DOHH2 (cell line): ENCODE measurements around the gene TNRC6B.
A peak's percentile ranks its signal among the peaks of the same experiment; 100 is the strongest.

Source experiments
- H3F3A ChIP-seq: fragments of 200-600 bp; sonication (generic), shearing (Covaris generic); 2 replicates; pipeline ENCODE4 v1.6.0; 2016; ENCODE audit warnings: antibody characterized with exemption, mild to moderate bottlenecking; ENCODE audit not compliant: control insufficient read depth, insufficient read depth
- H3K27ac ChIP-seq: fragments of 200-600 bp; sonication (generic); 2 replicates; pipeline ENCODE4 v1.5.1; 2014; ENCODE audit warnings: low read depth, mild to moderate bottlenecking, low read length, moderate library complexity
- H3K27me3 ChIP-seq: fragments of 200-600 bp; sonication (generic); 2 replicates; pipeline ENCODE4 v1.6.1; 2014; ENCODE audit warnings: mild to moderate bottlenecking, low read length, mixed read lengths; ENCODE audit not compliant: control insufficient read depth
- H3K36me3 ChIP-seq: fragments of 200-600 bp; sonication (generic); 2 replicates; pipeline ENCODE4 v1.6.1; 2014; ENCODE audit warnings: mild to moderate bottlenecking, low read length, moderate library complexity, mixed read lengths; ENCODE audit not compliant: control insufficient read depth
- H3K4me1 ChIP-seq: fragments of 200-600 bp; sonication (generic); 2 replicates; pipeline ENCODE4 v1.6.1; 2014; ENCODE audit warnings: mild to moderate bottlenecking, low read length, mixed read lengths; ENCODE audit not compliant: control insufficient read depth
- H3K4me2 ChIP-seq: fragments of 200-600 bp; sonication (generic); 2 replicates; pipeline ENCODE4 v1.6.0; 2014; ENCODE audit warnings: mild to moderate bottlenecking, low read length, moderate library complexity
- H3K4me3 ChIP-seq: fragments of 200-600 bp; sonication (generic); 2 replicates; pipeline ENCODE4 v1.5.1; 2014; ENCODE audit warnings: mild to moderate bottlenecking, low read length, mixed read lengths
- H3K79me2 ChIP-seq: fragments of 200-600 bp; sonication (generic); 2 replicates; pipeline ENCODE4 v1.6.1; 2014; ENCODE audit warnings: mild to moderate bottlenecking, low read length, mixed read lengths; ENCODE audit not compliant: control insufficient read depth
- H3K9me2 ChIP-seq: fragments of 200-600 bp; sonication (generic); replicated peaks from 2 replicates; pipeline ENCODE4 v1.6.1; 2014; ENCODE audit warnings: mild to moderate bottlenecking, low read length, mixed read lengths; ENCODE audit not compliant: control insufficient read depth
- H3K9me3 ChIP-seq: fragments of 200-600 bp; sonication (generic); 2 replicates; pipeline ENCODE4 v1.6.1; 2014; ENCODE audit warnings: antibody characterized with exemption, low read length, mixed read lengths; ENCODE audit not compliant: control insufficient read depth, insufficient read depth
- H4K20me1 ChIP-seq: fragments of 200-600 bp; sonication (generic); 2 replicates; pipeline ENCODE4 v1.6.0; 2014; ENCODE audit warnings: low read depth, mild to moderate bottlenecking, antibody characterized with exemption, low read length, moderate library complexity; ENCODE audit not compliant: control insufficient read depth, insufficient read depth
- CTCF ChIP-seq: fragments of 200-600 bp; sonication (generic); IDR thresholded peaks from one replicate; pipeline ENCODE4 v1.5.1; 2014; ENCODE audit warnings: antibody characterized with exemption, mild to moderate bottlenecking, low read depth, low read length; ENCODE audit not compliant: poor library complexity, severe bottlenecking
- EZH2phosphoT487 ChIP-seq: fragments of 200-600 bp; sonication (generic); IDR thresholded peaks from 2 replicates; pipeline ENCODE4 v1.6.1; 2017; ENCODE audit warnings: borderline replicate concordance, mild to moderate bottlenecking, antibody characterized with exemption, low read length, moderate library complexity, mixed read lengths

TNRC6B gene

GRCh38 chr22:40342521-40342920 is 164.8 kb downstream of the TNRC6B start:
- Histone ChIP-seq H3K4me1 (peaks cover 33% of the 10 kb centered on the region), H3K27ac (no peak overlapping the region), H3K4me3 (no peak overlapping the region), H3K4me2 (no peak overlapping the region), H3K36me3 (peaks cover 16% of the 10 kb centered on the region), H4K20me1 (no peaks in the 10 kb centered on the region), H3K79me2 (peaks cover 26% of the 10 kb centered on the region), H3F3A (peaks cover 27% of the 10 kb centered on the region), H3K9me2 (no peaks in the 10 kb centered on the region), H3K9me3 (no peaks in the 10 kb centered on the region), H3K27me3 (no peaks in the 10 kb centered on the region)
- TF ChIP-seq CTCF (no peak), EZH2phosphoT487 (no peak)

- Histone ChIP-seq H3K4me1 (peaks cover 46% of the 10 kb centered on the region), H3K36me3 (peaks cover 41% of the 10 kb centered on the region), H3K27me3 (no peaks in the 10 kb centered on the region), H3K4me3 (peak overlapping the region; percentile 96), H3F3A (peaks cover 30% of the 10 kb centered on the region), H3K79me2 (peaks cover 54% of the 10 kb centered on the region), H4K20me1 (no peaks in the 10 kb centered on the region; the same call in 1 of the 2 replicates), H3K4me2 (peak overlapping the region; percentile 88), H3K9me3 (no peaks in the 10 kb centered on the region), H3K9me2 (no peaks in the 10 kb centered on the region), H3K27ac (peak overlapping the region; percentile 96)
- TF ChIP-seq CTCF: no peak
- no peak for TF ChIP-seq EZH2phosphoT487
Measured at GRCh38 chr22:40345271-40345670, 167.5 kb downstream of the TNRC6B start.

- TF ChIP-seq CTCF (no peak), EZH2phosphoT487 (no peak)
- Histone ChIP-seq H3F3A (peaks cover 30% of the 10 kb centered on the region), H4K20me1 (no peaks in the 10 kb centered on the region; the same call in 1 of the 2 replicates), H3K4me2 (peak overlapping the region; percentile 88), H3K9me3 (no peaks in the 10 kb centered on the region), H3K27ac (peak overlapping the region; percentile 96), H3K4me3 (peak overlapping the region; percentile 96), H3K27me3 (no peaks in the 10 kb centered on the region), H3K4me1 (peaks cover 46% of the 10 kb centered on the region), H3K79me2 (peaks cover 59% of the 10 kb centered on the region), H3K36me3 (peaks cover 46% of the 10 kb centered on the region), H3K9me2 (no peaks in the 10 kb centered on the region)
Measured at GRCh38 chr22:40345815-40346184, 168.1 kb downstream of the TNRC6B start.
